ENCODE measurements around the gene FBXL15. TPM values are rescaled to one million over a fixed set of nuclear protein-coding genes. Genes with fewer than 3 reads are reported as not detected.
A peak's percentile ranks its signal among the peaks of the same experiment; 100 is the strongest.

Gene FBXL15
- total and polyA plus RNA-seq, 2 of the 13 experiments (the other 11 are each of a cell fraction or from before 2014, with no cell fraction given): 4.3 to 8.3 TPM

GRCh38 chr10:102420714-102421506, at the start of gene FBXL15 (continued):
- TF ChIP-seq, protein P1, sequence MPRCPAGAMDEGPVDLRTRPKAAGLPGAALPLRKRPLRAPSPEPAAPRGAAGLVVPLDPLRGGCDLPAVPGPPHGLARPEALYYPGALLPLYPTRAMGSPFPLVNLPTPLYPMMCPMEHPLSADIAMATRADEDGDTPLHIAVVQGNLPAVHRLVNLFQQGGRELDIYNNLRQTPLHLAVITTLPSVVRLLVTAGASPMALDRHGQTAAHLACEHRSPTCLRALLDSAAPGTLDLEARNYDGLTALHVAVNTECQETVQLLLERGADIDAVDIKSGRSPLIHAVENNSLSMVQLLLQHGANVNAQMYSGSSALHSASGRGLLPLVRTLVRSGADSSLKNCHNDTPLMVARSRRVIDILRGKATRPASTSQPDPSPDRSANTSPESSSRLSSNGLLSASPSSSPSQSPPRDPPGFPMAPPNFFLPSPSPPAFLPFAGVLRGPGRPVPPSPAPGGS (CRISPR knock-in tag; IDR thresholded peaks at IDR 0.05): no peak
- TF ChIP-seq MLXIP (CRISPR knock-in tag; IDR thresholded peaks at IDR 0.05; ENCODE audit: borderline replicate concordance) (no peak), TSC22D2 (CRISPR knock-in tag; IDR thresholded peaks at IDR 0.05; ENCODE audit: borderline replicate concordance) (peak; percentile 86; the same call in 1 of the 2 replicates), ZNF7 (CRISPR knock-in tag; IDR thresholded peaks at IDR 0.05) (no peak), CEBPG (CRISPR knock-in tag; IDR thresholded peaks at IDR 0.05) (peak; percentile 29; the same call in 1 of the 2 replicates), BORCS8-MEF2B (CRISPR knock-in tag; IDR thresholded peaks at IDR 0.05) (peak; percentile 78; the same call in 1 of the 2 replicates), PLSCR1 (CRISPR knock-in tag; IDR thresholded peaks at IDR 0.05; ENCODE audit: borderline replicate concordance) (no peak), ZNF580 (CRISPR knock-in tag; IDR thresholded peaks at IDR 0.05; ENCODE audit: borderline replicate concordance, low read depth) (peak; percentile 85; the same call in 1 of the 2 replicates), KAT7 (CRISPR knock-in tag; IDR thresholded peaks at IDR 0.05; ENCODE audit: borderline replicate concordance) (0 out of 2 replicates have a peak, but pooled peaks have one; percentile 47), ZNF256 (CRISPR knock-in tag; conservative IDR thresholded peaks at IDR 0.05) (no peak; the same call in 1 of the 2 replicates), KLF12 (CRISPR knock-in tag; IDR thresholded peaks at IDR 0.05; ENCODE audit: borderline replicate concordance) (peak; percentile 82; the same call in 1 of the 2 replicates), ZNF691 (CRISPR knock-in tag; IDR thresholded peaks at IDR 0.05; ENCODE audit: borderline replicate concordance, low read depth) (peak; percentile 68; the same call in 1 of the 2 replicates), TCF12 (IDR thresholded peaks at IDR 0.05) (no peak), TCF12 (CRISPR knock-in tag; IDR thresholded peaks at IDR 0.05) (no peak), ZNF556 (CRISPR knock-in tag; IDR thresholded peaks at IDR 0.05; ENCODE audit: borderline replicate concordance) (no peak), AGO1 (IDR thresholded peaks at IDR 0.05; ENCODE audit: low read depth, low read length, poor library complexity, severe bottlenecking) (peak; percentile 13), ZNF780A (CRISPR knock-in tag; IDR thresholded peaks at IDR 0.05) (no peak)
- TF ChIP-seq, protein P2, sequence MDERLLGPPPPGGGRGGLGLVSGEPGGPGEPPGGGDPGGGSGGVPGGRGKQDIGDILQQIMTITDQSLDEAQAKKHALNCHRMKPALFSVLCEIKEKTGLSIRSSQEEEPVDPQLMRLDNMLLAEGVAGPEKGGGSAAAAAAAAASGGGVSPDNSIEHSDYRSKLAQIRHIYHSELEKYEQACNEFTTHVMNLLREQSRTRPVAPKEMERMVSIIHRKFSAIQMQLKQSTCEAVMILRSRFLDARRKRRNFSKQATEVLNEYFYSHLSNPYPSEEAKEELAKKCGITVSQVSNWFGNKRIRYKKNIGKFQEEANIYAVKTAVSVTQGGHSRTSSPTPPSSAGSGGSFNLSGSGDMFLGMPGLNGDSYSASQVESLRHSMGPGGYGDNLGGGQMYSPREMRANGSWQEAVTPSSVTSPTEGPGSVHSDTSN (CRISPR knock-in tag; IDR thresholded peaks at IDR 0.05): peak; percentile 64
- TF ChIP-seq, protein P3, sequence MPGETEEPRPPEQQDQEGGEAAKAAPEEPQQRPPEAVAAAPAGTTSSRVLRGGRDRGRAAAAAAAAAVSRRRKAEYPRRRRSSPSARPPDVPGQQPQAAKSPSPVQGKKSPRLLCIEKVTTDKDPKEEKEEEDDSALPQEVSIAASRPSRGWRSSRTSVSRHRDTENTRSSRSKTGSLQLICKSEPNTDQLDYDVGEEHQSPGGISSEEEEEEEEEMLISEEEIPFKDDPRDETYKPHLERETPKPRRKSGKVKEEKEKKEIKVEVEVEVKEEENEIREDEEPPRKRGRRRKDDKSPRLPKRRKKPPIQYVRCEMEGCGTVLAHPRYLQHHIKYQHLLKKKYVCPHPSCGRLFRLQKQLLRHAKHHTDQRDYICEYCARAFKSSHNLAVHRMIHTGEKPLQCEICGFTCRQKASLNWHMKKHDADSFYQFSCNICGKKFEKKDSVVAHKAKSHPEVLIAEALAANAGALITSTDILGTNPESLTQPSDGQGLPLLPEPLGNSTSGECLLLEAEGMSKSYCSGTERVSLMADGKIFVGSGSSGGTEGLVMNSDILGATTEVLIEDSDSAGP (CRISPR knock-in tag; IDR thresholded peaks at IDR 0.05; ENCODE audit: borderline replicate concordance): peak; percentile 82; the same call in 1 of the 2 replicates

All from HepG2 (cell line).